Stimulated activated CD8-positive, alpha-beta memory T cell treated with anti-CD3 and anti-CD28 coated beads, Interleukin-4, amount 100 ng/mL, for 1 hour (primary cell): ENCODE measurements around the gene BLOC1S3.

ENCODE experiments used
- DNase-seq, 2 donors: peaks; one replicate each; pipeline ENCODE4 v3.0.0-alpha.2; 2020; ENCODE audit warnings: low read depth in 2 of 2, low spot score in 1 of 2

Gene BLOC1S3

GRCh38 chr19:45161738-45162607, 16.6 kb upstream of the BLOC1S3 start:
- no peak for DNase-seq

DNA sequence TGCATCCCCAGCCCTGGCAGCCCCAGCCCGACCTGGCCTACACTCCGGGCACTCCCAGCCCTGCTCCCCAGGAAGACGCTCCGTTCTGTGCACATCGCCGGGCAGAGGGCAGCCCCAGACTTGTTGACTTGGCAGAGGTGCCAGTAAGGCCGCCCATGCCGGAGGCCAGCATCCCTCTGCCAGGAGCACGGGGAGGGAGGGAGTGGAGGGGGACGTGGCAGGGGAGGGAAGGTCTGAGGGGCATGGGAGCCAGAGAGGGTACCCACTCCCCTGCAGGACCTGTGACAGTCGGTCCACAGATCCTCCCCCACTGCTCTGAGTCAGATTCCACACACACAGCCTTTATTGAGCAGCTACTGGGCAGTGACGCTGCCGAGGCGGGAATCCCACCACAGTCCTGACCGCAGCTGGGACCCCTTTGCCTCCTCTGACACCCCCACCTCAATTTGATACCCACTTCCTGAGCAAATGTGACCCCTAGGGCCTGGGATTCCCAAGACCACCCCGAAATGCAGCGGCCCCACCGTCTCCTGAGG, 15.9 kb upstream of the BLOC1S3 start:
- DNase-seq, result no peak

DNA sequence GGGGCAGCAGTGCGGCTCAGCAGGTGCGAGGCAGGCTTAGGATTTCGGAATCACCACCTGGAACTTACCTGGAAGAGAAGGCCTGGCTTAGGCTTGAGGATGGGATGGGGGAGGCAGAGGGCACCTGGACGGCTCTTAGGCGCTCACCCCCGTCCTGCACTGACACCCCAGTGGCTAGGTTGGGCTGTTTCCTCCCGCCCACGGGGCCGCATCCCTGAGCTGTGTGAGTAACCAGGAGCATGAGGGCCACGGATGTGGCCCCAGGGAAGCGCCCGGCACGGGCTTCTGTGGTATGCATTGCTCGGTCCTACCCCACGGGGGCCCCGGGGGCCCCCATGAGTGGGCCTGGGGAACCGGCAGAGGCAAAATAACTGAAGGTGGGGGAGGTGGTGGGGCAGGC, 15.4 kb upstream of the BLOC1S3 start:
- no peak for DNase-seq

DNA sequence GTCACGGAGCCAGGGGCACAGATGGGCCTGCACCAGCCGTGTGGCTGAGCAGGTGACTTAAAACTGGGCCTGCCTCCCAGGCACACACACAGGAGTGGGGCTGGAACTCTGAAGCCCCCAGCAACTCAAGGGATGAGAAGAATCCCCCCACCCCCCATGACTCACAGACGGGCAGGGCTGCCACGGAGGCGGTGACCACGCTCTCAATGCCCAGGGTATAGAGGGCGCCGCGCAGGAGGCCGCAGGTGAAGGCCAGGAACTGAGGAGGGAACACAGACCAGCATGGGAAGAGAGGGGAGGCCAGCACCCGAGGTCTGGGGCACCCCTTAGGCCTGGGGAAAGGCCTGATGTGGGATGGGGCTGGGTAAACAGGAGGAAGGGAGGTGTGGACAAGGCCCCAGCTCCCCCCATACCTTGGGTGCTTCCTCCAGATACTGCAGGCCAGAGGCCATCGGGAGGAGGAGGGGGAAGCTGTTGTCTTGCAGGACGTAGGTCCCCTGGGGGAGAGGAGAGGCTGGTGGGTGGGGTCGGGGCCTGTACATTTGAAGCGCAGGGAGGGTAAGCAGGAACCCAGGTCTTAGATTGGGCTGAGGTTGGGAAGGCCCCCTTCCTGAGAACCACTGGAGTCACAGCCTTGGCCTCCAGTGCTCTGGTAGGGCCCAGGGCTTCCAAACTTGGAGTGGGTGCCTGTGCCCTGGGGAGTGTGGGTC, 14.7 kb upstream of the BLOC1S3 start:
- DNase-seq, result no peak

GRCh38 chr19:45164577-45165335, 13.8 kb upstream of the BLOC1S3 start:
- DNase-seq, result no peak

DNA sequence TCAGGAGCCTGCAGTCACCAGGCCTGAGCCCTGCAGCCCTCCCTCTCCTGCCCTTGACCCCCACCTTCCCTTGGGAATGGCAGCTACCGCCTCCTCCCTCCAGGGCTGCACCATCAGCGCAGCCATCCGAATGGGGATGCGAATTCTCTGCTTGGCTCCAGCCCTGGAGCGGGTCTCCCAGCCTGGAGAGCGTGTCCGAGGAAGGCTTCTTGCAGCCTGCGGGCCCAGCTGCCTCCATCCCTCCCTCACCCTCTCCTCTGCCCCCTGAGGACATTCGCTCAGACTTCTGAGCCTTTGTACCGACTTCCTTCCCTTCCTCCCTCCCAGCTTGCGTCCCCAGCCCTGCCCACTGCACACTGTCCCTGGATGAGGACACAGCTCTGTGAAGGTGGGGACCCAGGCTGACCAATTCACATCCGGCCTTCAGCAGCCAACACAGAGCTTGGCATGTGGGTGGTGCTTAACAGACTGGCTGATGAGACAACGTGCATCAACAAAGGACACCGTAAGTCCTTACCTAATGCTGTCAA, 11.8 kb upstream of the BLOC1S3 start:
- DNase-seq, result no peak

DNA sequence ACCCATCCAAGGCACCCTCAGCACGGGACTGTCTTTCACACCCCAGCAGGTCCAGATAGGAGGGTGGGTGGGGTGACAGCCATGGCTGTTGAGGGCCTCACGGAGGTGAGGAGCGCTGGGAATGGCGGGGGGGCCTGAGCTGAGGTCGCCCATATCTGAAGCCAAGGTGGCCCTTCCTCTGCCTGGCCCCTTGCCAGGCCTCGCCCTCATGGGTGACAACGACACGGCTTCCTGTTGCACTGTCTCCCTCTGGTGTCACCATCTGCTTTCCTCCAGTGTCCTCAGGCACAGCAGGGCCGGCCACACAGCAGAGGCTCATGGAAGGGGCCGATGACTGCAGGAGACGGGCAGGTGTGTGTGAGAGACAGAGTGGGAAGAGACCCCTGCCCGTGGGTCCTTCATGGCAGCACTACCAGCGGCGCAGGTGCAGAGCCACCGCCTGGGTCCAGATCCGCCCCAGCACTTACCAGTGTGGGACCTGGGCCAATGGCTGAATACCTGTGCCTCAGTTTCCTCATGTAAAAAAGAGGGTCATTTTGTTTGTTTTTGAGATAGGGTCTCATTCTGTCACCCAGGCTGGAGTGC, 9.7 kb upstream of the BLOC1S3 start:
- DNase-seq, result no peak

DNA sequence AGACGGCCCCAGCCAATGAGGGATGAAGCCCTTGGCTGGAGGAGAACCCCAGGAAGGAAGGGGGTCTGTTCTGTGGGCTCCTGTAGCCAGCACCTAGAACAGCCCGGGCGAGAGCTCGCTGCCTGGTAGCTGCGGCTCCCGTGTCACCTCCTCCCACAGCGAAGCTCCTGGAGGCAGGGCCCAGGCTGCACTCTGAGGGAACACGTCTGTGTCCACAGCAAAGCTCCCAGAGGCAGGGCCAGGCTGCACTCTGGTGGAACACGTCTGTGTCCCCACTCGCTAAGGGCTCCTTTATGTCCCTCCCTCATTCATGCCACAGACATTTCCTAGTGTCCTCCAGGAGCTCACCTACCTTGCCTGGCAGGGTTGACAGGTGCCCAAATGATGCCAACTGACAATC, 9.0 kb upstream of the BLOC1S3 start:
- no peak for DNase-seq

DNA sequence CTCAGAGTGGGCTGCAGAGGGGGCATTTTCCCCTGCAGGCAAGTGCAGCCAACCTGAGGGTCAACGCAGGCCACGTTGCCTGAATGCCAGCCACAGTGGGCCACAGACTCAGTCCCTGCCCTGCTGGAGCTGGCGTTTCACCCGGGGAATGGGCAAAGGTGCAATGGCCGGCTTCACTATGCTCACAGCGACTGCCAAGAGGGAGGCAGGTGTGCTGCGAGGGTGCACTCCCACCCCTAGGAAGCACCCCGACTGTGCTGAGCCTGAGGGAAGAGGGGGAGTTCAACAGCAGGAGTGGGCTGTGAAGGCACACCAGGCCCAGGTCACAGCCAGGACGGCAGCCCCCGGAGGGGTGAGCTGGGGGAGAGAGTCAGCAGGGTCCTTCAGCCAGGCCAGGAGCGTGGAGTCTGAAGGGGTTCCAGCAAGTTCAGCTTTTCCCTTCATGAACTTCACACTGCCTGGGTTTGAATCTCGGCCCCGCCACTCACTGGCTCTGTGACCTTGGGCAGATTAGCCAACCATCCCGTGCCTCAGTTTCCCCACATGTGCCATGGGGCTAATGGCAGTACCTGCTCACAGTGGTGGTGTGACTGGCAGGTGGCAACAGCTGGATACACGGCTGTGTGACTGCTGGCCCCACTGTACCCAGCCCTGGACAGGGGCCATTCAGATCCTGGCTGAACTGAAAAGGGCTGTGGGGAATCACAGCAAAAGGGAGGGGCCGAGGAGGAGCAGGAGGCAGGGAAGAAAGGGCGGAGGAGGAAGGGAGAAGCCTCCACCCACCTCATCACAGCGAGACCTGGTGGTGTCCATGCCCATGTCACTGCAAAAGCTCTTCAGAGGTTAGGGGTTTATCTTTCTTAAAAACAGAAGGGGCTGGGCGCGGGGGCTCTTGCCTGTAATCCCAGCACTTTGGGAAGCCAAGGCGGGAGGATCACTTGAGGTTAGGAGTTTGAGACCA, 8.2 kb upstream of the BLOC1S3 start:
- DNase-seq, result no peak

GRCh38 chr19:45171211-45171623, 7.4 kb upstream of the BLOC1S3 start:
- DNase-seq, result no peak

GRCh38 chr19:45172173-45172572, 6.4 kb upstream of the BLOC1S3 start:
- DNase-seq, result no peak

DNA sequence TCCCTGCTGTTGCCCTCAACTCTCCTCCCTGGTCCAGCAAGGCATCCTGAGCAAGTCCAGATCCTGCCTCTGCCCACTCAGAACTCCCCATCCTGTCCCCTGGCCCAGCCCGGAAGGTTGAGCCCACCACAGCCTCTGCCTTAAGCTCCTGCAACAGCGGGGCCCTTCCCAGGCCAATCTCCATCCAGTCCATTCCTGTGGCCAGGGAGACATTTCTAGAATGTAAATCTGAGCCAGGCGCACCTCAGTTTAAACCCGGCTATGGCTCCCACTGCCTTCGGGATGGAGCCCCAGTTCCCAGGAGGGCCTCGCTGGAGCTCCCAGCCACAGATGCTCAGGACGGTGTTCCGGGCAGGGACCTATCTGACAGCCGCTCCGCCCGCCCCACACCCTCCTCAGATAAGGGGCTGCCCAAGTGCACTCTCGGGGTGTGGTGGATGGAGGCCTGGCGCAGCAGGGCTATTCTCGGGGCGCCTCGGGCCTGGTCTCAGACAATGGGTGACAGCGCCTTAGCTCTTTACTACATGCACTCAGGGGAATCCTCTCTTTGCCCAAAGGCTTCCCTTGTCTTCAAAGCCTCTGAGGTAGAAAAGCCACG, 5.9 kb upstream of the BLOC1S3 start:
- no peak for DNase-seq

DNA sequence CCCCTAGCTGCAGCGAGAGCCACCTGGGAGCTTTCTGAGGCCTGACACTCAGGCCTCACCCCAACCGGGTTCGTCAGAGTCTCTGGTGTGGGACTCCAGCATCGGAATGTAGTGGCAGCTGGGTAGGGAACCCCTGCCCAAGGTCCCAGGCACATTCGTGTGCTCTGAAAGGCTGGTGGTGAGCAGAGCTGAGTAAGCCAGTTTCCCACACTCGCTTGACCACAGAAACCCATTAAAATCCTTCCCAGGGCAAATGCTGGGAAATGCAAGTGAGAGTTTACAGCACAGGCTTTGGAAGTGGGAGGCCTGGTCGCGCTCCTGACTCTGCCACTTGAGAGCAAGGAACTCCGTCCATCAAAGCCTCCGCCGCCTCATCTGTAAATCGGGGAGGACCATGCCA, 4.8 kb upstream of the BLOC1S3 start:
- no peak for DNase-seq

DNA sequence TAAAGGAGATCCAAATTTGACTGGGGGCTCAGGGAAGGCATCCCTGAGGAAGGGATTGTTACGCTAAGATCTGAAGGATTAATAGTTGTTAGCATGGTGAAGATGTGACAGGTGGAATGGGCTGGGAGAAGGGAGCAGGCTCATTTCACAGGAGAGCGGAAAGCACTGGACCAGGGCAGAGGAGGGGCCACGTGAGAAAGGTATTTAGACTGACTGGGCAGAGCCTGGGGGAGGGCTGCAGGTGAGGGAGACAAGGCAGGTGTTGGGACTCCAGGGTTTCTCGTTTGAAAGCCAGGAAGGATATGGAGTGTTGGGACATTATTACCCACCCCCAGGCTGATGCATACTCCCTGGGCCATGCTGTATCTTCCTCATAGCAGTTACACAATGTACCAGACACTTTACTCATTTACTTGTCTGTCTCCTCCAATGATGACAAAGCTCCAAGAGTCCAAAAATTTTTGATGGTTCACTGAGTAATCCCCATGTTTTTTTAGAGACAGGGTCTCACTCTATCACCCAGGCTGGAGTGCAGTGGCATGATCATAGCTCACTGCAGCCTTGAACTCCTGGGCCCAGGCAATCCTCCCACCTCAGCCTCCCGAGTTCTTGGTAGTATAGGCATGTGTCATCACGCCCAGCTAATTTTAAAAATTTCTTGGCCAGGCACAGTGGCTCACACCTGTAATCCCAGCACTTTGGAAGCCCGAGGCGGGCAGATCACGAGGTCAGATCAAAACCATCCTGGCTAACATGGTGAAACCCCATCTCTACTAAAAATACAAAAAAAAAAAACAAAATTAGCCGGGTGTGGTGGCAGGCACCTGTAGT, 2.9 kb upstream of the BLOC1S3 start:
- no peak for DNase-seq

DNA sequence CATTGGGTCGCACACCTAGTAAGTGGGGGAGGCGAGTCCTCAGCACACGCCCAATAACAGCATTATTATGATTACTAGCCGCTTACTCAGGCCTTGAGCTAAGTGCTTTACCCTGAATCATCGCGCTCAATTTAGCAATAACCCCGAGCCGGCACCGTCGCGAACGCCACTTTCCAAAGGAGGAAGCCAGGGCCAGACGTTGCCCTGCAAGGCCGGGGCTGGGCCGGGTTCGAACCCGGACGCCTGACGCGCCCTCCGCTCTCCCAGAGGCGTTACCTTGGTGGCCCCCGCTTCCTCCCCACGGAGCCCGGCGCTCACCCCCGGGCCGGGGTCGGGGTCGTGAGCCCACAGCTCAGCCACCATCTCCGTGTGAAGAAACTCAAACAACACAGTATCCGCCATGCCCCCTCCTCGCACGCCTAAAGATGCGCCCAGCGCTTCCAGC, 745 bp upstream of the BLOC1S3 start, which contains the start of gene TRAPPC6A:
TSS of gene TRAPPC6A (minus strand) at position 421 of the 445 bp plus-strand sequence. CDS start at position 402, 19 bp downstream.
- no peak for DNase-seq

- no peak for DNase-seq
Observed at GRCh38 chr19:45179072-45179891, 698 bp downstream of the BLOC1S3 start.

GRCh38 chr19:45179892-45180370, 1.3 kb downstream of the BLOC1S3 start:
- no peak for DNase-seq
